ENCODE measurements around the gene SPDYE17.
"Not testable (repeated sequence)": the region's sequence is repeated elsewhere in the genome, so short reads cannot be mapped to it uniquely, and the experiment has no call there.

The SPDYE17 gene

GRCh38 chr7:77032261-77032660, at the start of gene SPDYE17:
Gene SPDYE17 (minus strand): TSS chr7:77032361. CDS start chr7:77030570, 1,791 bp downstream.
- H3K4me3 ChIP-seq (ENCODE audit: low read depth, low read length), result not testable (repeated sequence)

DNA sequence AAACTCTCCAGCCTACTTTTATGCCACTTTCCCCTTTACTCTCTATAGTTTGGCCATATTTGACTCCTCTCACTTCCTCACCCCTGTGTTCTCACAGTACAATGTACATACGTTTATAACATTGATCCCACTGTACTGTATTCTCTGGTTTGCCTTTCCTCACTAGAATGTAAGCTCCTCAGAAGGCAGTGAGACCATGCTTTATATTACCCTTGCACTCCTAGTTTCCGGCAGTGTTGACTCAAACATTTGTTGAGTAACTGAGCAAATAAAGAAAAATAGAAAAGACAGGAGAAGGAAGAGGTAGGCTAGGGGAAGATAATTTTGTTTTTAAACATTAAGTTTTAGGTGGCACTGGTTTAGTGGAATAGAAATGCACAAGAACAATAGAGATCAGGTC, 48.1 kb upstream of the SPDYE17 start:
- H3K4me3 ChIP-seq (ENCODE audit: low read depth, low read length), result not testable (repeated sequence)

- H3K4me3 ChIP-seq (ENCODE audit: low read depth, low read length), result not testable (repeated sequence)
Observed at GRCh38 chr7:77079624-77080023, 47.5 kb upstream of the SPDYE17 start.

DNA sequence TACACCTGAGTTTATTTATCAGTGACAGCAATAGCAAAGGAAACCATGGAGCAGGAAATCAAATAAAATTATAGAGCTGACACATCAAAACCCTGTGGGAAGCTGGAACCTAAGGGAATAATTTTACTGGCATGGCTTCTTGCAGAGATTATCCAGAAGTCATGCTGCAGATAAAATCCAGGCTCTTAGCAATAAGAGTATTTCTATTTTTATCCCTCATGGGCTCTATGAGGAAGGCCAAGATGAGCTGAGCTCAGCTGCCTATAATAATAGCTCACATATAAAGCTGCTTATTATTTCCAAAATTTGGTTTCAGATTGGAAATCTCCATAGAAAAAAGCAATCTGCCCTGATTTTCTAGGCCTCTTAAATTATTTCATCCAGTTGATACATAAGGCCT, 47.0 kb upstream of the SPDYE17 start:
- H3K4me3 ChIP-seq (ENCODE audit: low read depth, low read length), result not testable (repeated sequence)

- not testable (repeated sequence) for H3K4me3 ChIP-seq (ENCODE audit: low read depth, low read length)
Observed at GRCh38 chr7:77077060-77077459, 44.9 kb upstream of the SPDYE17 start.

DNA sequence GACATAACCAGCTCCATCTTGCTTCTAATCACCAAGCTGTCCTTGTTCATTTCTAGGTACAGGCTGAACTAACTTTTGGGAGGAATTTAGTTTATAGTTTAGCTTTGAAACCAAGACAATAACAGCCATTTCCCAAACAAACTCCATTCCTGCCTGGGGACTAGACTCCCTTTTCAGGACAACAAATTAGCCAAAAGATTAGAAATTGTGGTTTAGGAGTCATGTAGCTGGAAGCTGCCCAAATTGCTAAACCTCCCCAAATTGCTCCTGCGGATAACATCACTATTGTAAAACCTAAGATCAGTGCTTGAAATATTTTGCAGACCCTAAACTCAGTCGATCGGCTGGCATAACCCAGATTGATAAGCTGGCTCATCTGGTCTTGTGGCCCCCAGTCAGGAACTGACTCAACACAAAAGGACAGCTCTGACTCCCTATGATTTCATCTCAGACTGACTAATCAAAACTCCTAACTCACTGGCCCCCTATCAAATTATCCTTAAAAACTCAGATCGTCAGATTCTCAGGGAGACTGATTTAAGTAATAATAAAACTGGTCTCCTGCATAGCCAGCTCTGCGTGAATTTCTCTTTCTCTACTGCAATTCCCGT, 42.7 kb upstream of the SPDYE17 start:
- not testable (repeated sequence) for H3K4me3 ChIP-seq (ENCODE audit: low read depth, low read length)

DNA sequence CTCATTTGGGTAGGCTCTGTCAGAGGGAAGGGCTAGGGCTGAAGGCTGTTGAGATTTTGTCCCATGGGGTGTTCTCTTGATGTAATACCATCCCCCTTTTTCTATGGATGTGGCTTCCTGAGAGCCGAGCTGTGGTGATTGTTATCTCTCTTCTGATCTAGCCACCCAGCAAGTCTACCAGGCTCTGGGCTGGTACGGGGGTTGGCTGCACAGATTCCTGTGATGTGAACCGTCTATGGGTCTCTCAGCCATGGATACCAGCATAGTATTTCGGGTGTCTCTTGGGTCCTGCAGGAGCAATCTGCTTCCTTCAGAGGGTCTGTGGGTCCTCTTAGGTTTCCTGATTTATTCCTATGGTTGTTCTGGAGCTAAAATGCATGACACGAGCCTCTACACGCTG, 38.9 kb upstream of the SPDYE17 start:
- not testable (repeated sequence) for H3K4me3 ChIP-seq (ENCODE audit: low read depth, low read length)

DNA sequence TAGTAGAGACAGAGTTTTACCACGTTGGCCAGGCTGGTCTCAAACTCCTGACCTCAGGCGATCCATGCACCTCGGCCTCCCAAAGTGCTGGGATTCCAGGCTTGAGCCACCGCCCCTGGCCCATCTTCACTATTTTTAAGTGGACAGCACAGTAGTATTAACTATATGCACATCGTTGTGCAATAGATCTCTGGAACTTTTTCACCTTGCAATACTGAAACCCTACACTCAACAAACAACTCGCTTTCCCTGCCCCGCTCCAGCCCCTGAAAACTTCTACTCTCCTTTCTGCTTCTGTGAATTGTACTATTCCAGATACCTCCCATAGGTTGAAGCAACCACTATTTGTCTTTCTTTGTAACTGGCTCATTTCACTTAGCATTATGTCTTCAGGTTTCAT, 33.7 kb upstream of the SPDYE17 start:
- H3K4me3 ChIP-seq (ENCODE audit: low read depth, low read length), result not testable (repeated sequence)

GRCh38 chr7:77063732-77064131, 31.6 kb upstream of the SPDYE17 start:
- not testable (repeated sequence) for H3K4me3 ChIP-seq (ENCODE audit: low read depth, low read length)

- not testable (repeated sequence) for H3K4me3 ChIP-seq (ENCODE audit: low read depth, low read length)
Observed at GRCh38 chr7:77062557-77062956, 30.4 kb upstream of the SPDYE17 start, which contains the start of gene SPDYE18. Gene SPDYE18 (minus strand): TSS chr7:77062558. CDS start chr7:77060512, 2,046 bp downstream.

GRCh38 chr7:77026349-77026748, 5.8 kb downstream of the SPDYE17 start:
- H3K4me3 ChIP-seq (ENCODE audit: low read depth, low read length), result not testable (repeated sequence)

GRCh38 chr7:77010074-77010680, 22.0 kb downstream of the SPDYE17 start:
- not testable (repeated sequence) for H3K4me3 ChIP-seq (ENCODE audit: low read depth, low read length)

- not testable (repeated sequence) for H3K4me3 ChIP-seq (ENCODE audit: low read depth, low read length)
Observed at GRCh38 chr7:77008000-77008399, 24.2 kb downstream of the SPDYE17 start.

GRCh38 chr7:77006127-77007110, 25.7 kb downstream of the SPDYE17 start:
- not testable (repeated sequence) for H3K4me3 ChIP-seq (ENCODE audit: low read depth, low read length)

- H3K4me3 ChIP-seq (ENCODE audit: low read depth, low read length), result not testable (repeated sequence)
Observed at GRCh38 chr7:77005461-77006057, 26.6 kb downstream of the SPDYE17 start.

DNA sequence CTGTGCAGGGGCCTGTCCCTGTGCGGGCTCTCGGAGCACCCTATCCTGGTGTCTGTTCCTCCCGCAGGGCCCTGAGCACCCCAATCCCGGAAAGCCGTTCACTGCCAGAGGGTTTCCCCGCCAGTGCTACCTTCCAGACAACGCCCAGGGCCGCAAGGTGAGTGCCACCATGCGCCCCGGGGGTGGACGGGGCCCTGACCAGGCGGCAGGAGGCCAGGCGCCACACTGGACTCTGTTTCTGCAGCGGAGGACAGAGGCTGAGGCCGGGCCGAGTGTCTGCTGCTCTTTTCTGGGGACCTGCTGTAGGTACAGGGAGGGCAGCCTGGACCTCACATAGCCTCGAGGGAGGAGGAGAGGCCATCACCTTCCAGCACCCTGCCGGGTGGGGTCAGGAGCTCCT, 28.0 kb downstream of the SPDYE17 start:
- not testable (repeated sequence) for H3K4me3 ChIP-seq (ENCODE audit: low read depth, low read length)

DNA sequence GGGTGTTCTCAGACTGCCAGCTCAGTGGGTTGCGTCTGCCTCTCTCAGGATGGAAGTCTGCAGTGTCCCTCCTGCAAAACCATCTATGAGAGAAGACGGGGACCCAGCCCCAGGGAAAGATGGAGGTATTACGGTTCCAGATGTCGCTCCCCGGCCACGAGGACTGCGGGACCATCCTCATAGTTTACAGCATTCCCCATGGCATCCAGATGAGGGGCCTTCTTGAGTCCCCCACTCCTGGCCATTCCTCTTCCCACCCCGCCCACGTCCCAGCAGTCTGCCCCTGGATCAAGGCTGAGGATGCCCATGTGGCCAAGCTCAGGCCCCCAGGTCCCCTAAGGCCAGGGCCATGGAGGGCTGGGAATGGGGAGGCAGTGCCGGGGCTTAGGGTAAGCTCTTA, 28.9 kb downstream of the SPDYE17 start:
- not testable (repeated sequence) for H3K4me3 ChIP-seq (ENCODE audit: low read depth, low read length)

GRCh38 chr7:77002678-77003233, 29.4 kb downstream of the SPDYE17 start:
- H3K4me3 ChIP-seq (ENCODE audit: low read depth, low read length), result not testable (repeated sequence)

DNA sequence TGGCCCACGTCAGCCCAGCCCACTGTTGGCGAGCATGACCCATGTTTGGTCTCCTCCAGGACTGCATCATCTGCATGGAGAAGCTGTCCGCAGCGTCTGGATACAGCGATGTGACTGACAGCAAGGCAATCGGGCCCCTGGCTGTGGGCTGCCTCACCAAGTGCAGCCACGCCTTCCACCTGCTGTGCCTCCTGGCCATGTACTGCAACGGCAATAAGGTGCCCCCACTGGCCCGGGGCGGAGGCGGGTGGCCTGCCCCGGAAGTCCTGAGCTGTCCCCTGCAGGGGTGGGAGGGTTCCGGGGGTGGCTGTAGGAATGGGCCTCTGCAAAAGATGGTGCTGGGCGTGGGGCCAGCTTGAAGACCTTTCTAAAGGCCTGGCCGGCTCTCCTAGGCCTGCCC, 30.1 kb downstream of the SPDYE17 start:
- H3K4me3 ChIP-seq (ENCODE audit: low read depth, low read length), result not testable (repeated sequence)

GRCh38 chr7:76999474-77000107, 32.6 kb downstream of the SPDYE17 start:
- H3K4me3 ChIP-seq (ENCODE audit: low read depth, low read length), result not testable (repeated sequence)

Measured in GM12875 (cell line).